ENCODE measurements around the gene TUSC2.

Gene TUSC2

DNA sequence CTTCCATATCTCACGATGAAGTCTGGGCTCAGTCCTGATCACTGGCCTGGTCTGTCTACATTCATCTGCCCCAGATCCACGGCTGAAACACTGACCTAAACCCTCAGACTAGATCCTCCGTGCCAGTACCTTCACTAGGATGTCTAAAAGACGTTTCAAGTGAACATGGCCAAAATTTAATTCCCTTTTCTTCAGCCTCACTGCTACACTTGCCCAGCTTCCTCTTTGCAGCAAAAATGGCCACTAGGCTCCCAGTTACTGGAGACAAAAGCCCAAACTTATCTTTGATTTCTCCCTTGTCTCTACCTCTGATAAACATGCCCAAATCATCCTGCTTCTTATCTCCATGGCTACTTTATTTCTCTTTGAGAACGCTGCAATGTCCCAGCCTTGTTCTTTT is 10.9 kb upstream of the TUSC2 start:
- DNase-seq (ENCODE audit: insufficient read length, low spot score) (no peak), FAIRE-seq (peak; percentile 76)

DNA sequence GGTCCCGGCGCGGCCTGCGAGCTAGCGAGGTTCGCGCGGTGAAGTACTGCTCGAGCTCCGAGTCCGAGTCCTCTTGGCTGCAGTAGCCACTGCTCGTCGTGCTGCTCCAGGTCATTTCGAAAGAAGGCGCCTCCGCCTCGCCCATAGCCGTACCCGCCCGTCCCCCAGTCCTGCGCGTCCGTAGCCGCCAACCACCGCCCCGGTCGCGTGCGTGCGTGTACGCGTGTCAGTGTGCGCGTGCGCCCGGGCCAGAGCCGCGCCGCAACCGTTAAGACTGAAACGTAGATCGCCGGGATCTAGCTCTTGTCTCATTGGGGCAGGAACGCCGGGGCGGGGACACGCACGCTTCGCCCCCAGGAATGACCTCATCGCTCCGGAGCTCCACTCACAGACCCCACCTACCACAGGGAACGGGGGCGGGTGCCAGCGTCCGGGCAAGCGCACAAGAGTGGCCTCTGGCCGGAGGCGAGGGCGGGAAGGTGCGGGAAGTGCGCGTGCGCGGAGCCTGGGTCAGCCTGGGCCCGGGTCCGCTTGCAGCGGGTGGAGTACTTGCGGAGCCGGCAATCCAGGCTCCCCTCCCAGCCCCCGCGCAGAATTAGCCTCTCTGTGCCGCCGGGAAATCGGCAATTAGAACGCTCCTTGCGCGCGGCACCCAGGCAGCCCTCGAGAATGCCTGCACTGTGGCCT is 9.3 kb upstream of the TUSC2 start:
- peak; percentile 99 for FAIRE-seq

DNA sequence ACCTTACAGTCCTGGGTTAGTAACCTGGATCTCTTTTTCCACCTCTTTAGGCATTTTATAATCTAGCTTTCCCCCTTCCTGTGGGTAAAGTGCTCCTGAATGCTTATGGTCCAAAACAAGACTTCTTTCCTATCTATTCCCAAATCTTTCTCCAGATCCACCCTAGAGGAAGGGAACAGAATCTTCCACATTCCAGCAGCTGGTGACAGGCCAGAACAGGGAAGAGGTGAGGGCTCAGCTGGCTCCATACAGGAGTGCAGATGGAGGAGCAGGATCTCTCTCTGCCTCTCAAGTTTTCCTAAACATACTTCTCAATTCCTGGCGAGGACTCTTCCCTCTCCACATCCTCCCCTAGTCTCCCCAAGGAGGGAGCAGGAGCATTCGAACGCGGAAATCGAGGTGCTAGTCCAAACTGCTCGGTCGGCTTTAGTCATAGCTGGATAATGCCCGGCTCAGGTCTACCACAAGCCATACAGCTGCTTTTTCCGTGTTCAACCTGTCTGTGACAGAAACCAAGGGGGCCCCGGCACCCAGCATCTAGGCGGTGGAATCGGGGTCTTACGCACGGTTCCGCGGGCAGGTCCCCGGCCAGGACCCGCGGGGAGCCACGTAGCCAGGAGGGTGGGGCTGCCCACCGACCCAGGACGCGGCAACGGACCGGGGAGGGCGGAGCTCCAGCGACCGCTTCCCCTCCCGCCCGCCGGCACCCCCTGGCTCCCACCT is 8.6 kb upstream of the TUSC2 start:
- FAIRE-seq (peak; percentile 74), DNase-seq (ENCODE audit: insufficient read length, low spot score) (no peak)

More for the DNA sequence above, 9.3 kb upstream of the TUSC2 start:
- DNase-seq (ENCODE audit: insufficient read length, low spot score), result peak; percentile 94

DNA sequence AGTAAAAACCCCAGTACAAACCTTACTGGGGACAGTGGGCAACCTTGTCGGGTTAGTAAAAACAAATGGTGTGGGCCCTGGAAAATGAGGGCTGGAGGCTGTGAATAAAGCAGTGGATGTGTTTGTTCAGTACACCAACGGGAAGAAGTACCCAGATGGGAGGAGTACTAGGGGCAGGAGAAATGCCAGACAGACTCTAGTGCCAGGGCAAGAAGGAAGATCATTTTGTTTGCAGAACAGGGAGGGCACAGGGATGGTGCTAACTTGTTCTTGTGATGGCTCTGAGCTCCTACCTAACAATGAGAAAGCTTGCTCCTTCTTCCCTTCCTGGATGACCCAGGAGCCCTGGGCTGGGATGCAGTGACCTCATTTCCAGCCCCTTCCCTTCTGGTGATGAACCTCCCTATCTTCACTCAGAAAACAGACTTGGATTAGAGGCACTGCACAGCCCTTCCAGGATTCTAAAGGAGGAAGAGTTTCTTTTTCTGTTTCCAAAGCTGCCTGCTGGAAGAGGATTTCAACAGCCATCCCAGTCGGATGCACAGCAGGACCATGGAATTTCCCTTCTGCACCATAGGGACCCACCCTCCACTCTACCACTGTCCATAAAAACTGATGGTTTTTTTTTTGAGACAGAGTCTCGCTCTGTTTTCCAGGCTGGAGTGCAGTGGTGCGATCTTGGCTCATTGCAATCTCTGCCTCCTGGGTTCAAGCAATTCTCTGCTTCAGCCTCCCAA is 6.5 kb upstream of the TUSC2 start:
- FAIRE-seq, result no peak
- DNase-seq (ENCODE audit: insufficient read length, low spot score), result no peak

DNA sequence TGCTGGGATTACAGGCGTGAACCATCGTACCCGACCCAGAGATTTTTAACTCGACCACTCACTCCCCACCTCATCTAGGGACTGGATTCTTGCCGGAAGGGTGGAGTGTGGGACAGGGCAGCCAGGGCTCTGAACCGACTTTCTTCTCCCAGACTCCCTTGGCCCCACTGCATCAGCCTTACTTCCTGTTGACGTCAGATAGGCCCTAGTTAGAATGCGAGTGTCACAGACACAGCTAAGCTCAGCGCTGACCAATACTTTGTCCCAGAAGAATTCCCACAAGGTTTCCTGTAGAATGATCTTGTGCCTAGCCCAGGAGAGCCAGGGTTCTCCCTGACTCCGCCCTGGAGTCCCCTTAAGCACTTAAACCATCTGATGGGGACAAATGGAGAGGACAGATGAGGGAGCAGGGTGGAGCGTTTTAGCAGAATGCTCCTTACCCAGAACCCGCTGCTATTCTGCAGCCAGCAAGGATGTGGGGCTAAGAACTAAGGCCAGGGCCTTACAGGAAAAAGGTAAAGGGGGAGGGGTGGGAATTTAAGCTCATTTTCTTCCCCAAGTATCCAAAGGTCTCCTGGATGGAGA is 5.8 kb upstream of the TUSC2 start:
- FAIRE-seq (no peak), DNase-seq (ENCODE audit: insufficient read length, low spot score) (no peak)

DNA sequence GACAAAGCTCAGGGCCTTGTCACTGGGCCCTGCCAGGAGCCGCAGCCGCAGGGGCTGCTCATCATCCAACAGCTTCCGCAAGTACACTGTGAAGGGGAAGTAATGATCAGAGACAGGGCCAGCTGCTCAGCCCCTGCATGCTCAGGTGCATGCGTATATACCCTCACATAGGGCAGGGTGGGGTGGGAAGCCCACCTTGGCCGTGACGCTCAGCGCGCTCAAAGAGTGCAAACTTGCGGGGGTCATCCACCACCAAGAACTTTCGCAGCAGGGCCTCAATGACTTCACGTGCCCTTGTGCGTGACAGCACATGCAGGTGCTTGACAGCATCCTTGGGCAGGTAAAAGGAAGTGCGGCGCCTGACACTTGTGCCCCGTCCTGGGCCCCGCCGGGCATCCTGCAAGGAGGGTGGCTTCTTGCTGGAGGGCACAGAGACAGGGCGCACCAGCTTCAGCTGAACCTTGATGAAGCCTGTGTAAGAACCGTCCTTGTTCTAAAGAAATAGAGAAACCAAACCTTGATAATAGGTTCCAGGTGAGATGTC is 3.4 kb upstream of the TUSC2 start:
- FAIRE-seq (no peak), DNase-seq (ENCODE audit: insufficient read length, low spot score) (no peak)

DNA sequence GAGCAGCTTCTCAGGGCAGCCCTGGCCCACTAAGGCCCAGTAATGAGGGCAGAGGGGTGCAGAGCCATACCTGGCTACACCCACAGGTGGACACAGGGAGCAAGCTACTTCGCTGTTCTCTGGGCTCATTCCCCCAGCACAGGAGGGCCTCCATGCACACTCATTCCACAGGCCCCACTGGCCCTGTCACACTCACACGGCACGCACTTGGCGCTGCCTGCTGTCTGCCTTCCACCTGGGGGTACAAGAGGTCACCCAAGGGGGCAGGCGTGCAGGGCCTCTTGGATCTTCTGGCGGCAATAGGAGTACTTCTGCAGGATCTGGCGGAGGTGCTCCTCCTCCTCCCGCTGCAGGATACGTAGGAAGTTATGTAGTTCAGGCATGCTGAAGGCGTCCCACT is 2.3 kb upstream of the TUSC2 start:
- no peak for DNase-seq (ENCODE audit: insufficient read length, low spot score)
- FAIRE-seq, result no peak

DNA sequence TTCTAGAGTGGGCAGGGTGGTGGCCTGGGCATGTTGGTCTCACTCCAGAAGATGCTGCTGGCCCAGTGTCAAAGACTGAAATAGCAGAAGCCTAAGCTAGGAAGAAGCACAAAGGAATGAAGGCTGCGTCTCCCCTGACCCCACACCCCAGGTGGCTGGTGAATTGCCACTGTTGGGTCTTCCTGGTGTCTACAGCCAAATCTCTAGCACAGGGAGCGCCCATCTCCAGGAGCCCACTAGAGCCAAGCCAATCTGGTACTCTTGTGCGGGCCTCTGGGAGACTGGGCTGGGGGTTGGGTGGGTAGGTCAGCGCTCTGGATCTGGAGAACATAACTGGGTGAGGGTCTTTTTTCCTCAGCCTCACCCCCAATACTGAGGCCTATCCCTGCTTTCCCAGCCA is 894 bp downstream of the TUSC2 start:
- peak; percentile 18 for FAIRE-seq

DNA sequence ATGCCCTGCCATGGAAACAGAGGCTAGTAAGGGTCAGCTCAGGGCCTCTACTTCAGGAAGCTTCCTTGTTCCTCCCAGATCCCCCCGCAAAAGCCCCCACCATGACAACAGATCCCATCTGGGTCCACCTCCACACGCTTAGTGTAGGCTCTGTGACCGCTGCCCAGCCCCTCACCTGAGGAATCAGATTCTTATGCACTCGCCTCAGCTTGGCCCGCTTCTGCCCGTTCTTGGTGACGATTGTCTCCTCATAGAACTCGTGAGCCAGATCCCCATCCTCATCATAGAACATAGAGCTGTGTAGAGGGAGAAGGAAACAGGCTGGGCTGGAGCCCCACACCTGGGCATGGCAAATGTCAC is 1.9 kb downstream of the TUSC2 start:
- no peak for FAIRE-seq
- no peak for DNase-seq (ENCODE audit: insufficient read length, low spot score)

More for the DNA sequence above, 894 bp downstream of the TUSC2 start:
- no peak for DNase-seq (ENCODE audit: insufficient read length, low spot score)

DNA sequence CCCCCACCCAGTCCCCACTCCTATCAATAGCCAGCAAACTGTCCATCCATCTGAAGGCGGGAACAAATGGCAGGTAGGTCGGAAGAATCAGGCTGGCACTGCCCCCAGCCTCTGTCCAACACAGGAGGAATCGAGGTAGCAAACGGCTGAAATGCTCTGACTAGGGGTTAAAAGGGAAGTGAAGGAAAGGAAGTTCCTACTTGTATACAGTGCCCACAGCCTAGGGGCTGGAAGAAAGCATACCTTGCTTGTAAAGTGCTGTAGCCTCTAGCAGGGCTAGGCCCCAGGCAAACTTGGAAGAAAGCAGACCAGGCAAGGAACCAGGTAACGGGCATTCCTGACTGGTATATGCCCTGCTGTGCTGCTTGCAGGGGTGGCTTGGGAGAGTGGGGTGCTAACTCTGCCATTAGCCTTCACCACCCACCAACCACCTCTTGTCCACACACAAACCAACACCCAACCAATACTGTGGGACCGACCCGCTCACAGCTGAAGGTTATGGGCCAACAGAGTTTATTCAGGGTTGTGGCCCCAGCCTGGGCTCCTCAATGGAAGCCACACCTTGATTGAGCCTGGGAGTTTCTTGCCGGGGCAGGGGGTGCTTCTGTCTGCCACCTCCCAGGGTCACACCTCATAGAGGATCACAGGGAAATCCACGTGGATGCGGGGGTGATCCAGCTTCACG is 2.4 kb downstream of the TUSC2 start:
- no peak for DNase-seq (ENCODE audit: insufficient read length, low spot score)
- FAIRE-seq, result no peak

DNA sequence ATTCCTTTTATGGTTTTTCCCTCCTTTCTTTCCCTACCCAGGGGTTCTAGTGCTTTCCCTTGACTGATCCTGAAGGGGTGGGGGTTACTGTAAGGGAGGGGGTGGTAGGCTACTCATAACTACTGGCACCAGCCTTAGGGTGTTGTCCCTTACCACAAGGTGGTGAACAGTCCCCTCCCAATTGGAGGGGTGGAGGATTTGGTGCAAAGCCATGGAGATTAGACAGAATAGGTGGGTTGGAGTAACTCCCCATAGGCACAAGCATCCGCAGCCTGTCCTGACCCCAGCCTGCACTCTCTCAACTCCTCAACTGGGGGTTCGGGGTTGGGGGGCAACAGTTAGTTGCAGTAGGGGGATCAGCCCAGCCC is 2.9 kb downstream of the TUSC2 start:
- no peak for FAIRE-seq
- no peak for DNase-seq (ENCODE audit: insufficient read length, low spot score)

DNA sequence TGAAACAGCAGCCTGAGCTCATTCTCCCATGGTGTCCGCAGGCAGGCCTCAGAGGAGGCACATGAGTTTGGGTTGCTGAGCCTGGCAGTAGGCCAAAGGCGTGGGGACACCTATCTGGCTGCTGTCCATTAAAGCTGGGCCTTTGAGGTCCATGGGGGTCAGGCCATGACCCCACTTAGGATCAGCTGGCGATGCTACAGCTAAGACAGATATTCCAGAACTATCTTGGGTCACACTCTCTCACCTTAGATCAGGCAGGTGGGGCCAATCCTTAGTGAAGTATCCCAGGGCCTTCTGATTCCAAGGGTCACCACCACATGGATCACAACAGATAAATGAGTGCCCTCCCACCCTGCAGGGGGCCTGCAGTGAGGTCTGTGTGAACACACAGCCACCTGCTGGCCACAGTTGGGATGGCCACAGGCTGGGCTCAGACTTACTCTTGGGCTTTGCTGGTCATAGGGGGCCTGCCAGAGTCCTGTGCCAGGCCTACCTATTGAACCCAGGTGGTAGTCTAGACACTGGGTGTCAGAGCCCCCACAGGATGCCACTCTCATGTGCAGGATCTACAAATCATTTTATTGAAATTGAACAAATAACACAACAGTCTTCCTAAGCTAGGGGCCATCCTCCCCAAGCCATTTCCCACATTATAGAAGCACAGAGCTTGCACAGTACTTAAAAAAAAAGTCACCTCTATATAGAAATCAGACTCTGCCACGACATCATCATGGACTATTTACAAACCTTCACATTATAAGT is 3.5 kb downstream of the TUSC2 start:
- FAIRE-seq, result peak; percentile 81
- DNase-seq (ENCODE audit: insufficient read length, low spot score), result no peak

DNA sequence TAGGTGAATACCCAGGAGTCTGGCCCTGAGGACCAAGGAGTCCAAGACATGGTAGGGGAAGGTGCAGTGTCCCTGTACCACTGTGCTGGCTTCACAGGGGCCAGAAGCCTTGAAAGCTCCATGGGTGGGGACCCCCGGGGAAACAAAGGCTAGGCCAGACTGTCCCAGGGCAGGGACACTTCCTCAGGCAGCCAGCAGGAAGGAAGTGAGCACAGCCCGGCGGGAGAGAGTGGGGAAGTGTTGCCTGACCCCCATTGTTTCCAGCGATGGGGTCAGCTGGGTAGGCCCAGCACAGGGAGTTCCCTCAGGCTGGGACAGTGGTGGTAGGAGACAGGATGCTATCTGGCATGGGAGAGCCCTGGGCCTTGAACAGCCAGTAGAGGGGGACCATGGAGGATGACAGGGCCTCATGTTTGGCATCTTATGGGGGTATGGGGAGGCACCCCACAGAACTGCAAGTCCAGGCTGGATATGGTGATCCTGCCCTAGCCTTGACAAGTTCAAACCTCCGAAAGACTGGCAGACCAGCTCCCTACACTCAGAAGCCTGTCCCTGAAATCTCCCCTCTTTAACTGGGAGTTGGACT is 4.3 kb downstream of the TUSC2 start:
- FAIRE-seq (no peak), DNase-seq (ENCODE audit: insufficient read length, low spot score) (no peak)

DNA sequence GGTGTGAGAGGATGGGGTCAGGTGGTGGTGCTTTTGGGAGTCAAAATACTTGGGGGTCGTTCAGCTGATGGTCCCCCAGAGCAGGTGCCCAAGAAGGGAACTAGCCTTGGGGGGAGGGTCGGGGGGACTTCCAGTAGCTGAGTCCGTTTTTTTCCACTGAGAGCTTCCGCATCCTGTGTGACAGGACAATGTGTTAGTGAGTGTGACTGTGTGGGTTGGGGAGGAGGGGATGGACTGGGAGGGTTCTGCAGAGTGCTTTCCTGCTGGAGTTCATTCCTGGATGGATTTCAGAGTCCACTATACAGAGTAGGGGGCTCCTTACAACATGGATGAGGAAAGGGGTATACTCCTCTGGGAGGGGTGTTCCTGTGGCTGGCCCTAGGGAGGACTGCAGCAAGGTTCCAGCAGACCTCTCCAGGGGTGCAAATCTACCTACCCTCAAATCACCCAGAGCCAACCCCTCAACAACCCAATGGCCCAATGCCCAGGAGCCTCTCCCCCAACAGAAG is 4.9 kb downstream of the TUSC2 start:
- FAIRE-seq, result no peak
- no peak for DNase-seq (ENCODE audit: insufficient read length, low spot score)

DNA sequence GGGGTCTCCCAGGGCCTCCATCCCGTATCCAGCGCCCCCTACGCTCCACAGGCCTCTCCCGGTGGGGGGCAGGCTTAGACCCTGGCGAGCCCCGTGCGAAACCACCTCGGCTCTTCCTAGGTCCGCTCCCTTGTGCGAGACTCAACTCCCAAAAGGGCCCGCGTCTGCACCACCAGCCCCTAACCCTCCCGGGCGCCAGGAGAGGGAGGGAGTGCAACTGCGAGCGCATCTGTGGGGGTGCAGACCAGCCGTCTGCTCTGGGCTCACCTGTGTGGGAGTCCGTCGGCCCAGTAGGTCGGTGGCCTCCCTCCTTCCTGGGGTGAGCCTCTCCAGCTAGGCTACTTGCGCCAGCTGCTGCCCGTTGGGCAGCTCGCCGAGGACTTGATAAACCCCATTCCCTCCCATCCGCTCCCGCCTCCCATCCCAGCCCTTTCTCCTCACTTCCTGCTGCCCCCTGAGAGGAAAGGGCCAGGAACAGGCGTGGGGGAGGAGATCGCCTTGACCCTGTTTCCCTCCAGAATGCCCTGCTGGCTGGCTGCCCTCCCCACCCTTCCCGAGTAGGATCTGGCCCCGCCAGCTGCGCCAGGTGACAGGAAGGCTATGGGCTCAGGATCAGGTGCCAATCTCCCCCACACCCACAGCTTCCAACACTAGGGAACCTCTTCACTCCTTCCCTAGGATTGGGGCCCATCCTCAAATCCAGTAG is 5.5 kb downstream of the TUSC2 start, which contains the start of gene HYAL2:
TSS of gene HYAL2 (minus strand) at position 360 of the 706 bp plus-strand sequence. CDS start 2,256 bp downstream, outside the sequence.
- FAIRE-seq, result no peak
- DNase-seq (ENCODE audit: insufficient read length, low spot score), result no peak

DNA sequence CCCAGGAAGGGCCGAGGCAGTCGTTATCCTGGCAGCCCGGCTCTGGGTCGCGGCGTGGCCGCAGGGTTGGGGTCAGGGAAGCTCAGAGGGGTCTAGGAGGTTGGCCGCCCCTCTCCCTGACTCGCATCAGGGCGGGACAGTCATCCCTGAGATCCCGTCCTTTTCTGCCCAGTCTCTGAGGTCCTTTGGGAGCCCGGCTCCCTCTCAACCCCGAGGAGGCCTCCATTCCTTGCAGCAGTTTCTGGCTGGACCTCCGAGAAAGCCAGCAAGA is 6.0 kb downstream of the TUSC2 start:
- FAIRE-seq (no peak), DNase-seq (ENCODE audit: insufficient read length, low spot score) (no peak)

DNA sequence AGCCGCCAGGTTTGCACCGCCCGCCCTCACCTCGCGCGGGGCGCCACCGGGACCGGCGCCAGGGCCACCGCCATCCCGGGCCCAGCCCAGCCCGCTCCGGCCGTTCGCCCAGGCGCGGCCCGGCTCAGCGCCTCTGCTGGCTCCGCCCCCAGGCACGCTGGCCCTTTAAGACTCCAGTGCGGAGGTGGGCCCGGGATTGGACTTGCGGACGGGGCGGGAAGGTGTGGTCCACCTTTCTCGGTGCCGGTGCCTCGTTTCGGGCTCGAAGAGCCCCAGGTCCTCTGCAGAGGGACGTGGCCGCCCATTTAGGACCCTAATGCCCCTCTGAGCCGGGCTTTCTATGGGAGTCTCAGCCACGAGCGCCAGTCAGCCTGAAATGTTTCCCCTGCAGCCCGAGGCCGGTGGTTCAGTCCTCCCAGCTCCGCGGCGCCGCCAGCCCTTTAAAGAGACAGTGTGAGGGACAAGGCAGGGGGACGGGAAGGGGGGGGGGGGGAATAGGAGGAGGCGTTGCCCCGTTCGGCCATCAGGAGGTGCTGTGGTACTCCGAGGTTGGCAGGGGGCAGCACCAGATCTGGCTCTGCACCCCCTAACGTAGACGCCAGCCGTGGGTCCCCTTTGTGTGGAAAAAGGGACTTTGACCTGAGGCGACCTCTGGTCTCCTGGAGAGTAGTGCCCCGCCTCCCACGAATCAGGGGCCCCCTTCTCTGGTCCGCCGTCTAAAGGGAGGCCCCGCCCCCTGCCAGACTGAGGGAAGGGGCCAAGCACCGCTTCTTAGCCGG is 6.5 kb downstream of the TUSC2 start:
- peak; percentile 90 for DNase-seq (ENCODE audit: insufficient read length, low spot score)
- peak; percentile 93 for FAIRE-seq

DNA sequence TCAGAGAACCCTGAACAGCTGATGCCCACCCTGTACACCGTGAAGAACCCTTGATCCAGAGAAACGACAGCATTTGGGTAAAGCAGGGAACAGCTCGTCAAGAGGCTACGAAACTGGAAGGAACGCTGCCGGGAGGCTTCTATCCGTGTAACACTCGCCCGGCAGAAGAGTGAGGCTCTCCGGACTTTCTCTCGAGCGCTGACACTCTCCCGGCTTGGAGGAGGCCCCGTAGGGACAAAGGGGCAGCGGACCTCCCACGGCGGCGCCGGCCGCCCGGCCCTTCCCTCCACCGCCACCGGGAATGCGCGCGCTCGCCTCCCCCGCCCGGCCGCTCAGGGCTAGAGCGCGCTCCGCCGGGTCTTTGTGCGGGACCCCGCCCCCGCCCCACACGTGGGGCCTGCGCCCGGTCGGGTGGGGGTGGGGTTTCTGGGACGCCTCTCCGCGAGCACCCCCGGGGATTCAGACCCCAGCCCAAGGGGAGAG is 7.1 kb downstream of the TUSC2 start:
- DNase-seq (ENCODE audit: insufficient read length, low spot score), result no peak
- FAIRE-seq, result no peak

Data from GM19239 (cell line).